H9 (cell line): ENCODE data around the gene KRT5. TPM values are rescaled to one million over a fixed set of nuclear protein-coding genes. Genes with fewer than 3 reads are reported as not detected.

ENCODE experiments used
- DNase-seq: peaks from one replicate; pipeline ENCODE4 v3.0.0-alpha.2; 2017
- H2AFZ ChIP-seq: one replicate; pipeline ENCODE4 v1.6.1; 2013; ENCODE audit warnings: mild to moderate bottlenecking, low read length, control low read depth, moderate library complexity
- H2AK5ac ChIP-seq: 2 replicates; pipeline ENCODE4 v1.6.1; 2013; ENCODE audit warnings: low read length, control low read depth, mixed read lengths; ENCODE audit not compliant: insufficient read length
- H2BK120ac ChIP-seq: one replicate; pipeline ENCODE4 v1.6.1; 2013; ENCODE audit warnings: low read depth, mild to moderate bottlenecking, low read length, control low read depth, inconsistent platforms; ENCODE audit not compliant: poor library complexity, severe bottlenecking
- H2BK12ac ChIP-seq: 2 replicates; pipeline ENCODE4 v1.6.1; 2013; ENCODE audit warnings: low read length, control low read depth, mixed read lengths, low read depth; ENCODE audit not compliant: insufficient read length
- H2BK15ac ChIP-seq: 2 replicates; pipeline ENCODE4 v1.6.1; 2013; ENCODE audit warnings: low read depth, low read length, control low read depth
- H2BK20ac ChIP-seq: one replicate; pipeline ENCODE4 v1.6.1; 2013; ENCODE audit warnings: low read depth, mild to moderate bottlenecking, low read length, control low read depth, inconsistent platforms; ENCODE audit not compliant: poor library complexity, severe bottlenecking
- H2BK5ac ChIP-seq: 2 replicates; pipeline ENCODE4 v1.6.1; 2013; ENCODE audit warnings: low read length, control low read depth, mixed read lengths; ENCODE audit not compliant: insufficient read length
- H3K14ac ChIP-seq: 2 replicates; pipeline ENCODE4 v1.6.1; 2013; ENCODE audit warnings: low read length, control low read depth; ENCODE audit not compliant: insufficient read depth
- H3K18ac ChIP-seq: 2 replicates; pipeline ENCODE4 v1.6.1; 2013; ENCODE audit warnings: low read depth, mild to moderate bottlenecking, mixed read lengths, low read length, control low read depth; ENCODE audit not compliant: insufficient read length
- H3K23ac ChIP-seq: 2 replicates; pipeline ENCODE4 v1.6.1; 2013; ENCODE audit warnings: low read length, control low read depth, mixed read lengths, low read depth; ENCODE audit not compliant: insufficient read length
- H3K23me2 ChIP-seq: 2 replicates; pipeline ENCODE4 v1.6.1; 2013; ENCODE audit warnings: low read depth, mild to moderate bottlenecking, mixed read lengths, low read length, control low read depth; ENCODE audit not compliant: insufficient read length, poor library complexity, severe bottlenecking
- H3K27ac ChIP-seq: 2 replicates; pipeline ENCODE4 v1.5.1; 2013; ENCODE audit warnings: low read length, control low read depth, mixed read lengths, low read depth; ENCODE audit not compliant: insufficient read length
- H3K27me3 ChIP-seq: 2 replicates; pipeline ENCODE4 v1.6.1; 2013; ENCODE audit warnings: low read length, control low read depth, inconsistent platforms; ENCODE audit not compliant: insufficient read depth
- H3K4ac ChIP-seq: 2 replicates; pipeline ENCODE4 v1.6.1; 2013; ENCODE audit warnings: low read depth, mild to moderate bottlenecking, control low read depth, inconsistent platforms, low read length, moderate library complexity
- H3K4me1 ChIP-seq: 2 replicates; pipeline ENCODE4 v1.6.1; 2013; ENCODE audit warnings: low read length, control low read depth, inconsistent platforms; ENCODE audit not compliant: insufficient read depth
- H3K4me2 ChIP-seq: 2 replicates; pipeline ENCODE4 v1.6.1; 2013; ENCODE audit warnings: low read length, control low read depth, mixed read lengths; ENCODE audit not compliant: insufficient read length, insufficient read depth
- H3K56ac ChIP-seq: 2 replicates; pipeline ENCODE4 v1.6.1; 2013; ENCODE audit warnings: low read depth, mild to moderate bottlenecking, mixed read lengths, low read length, control low read depth; ENCODE audit not compliant: insufficient read length
- H3K79me1 ChIP-seq: 2 replicates; pipeline ENCODE4 v1.6.1; 2013; ENCODE audit warnings: low read depth, mild to moderate bottlenecking, moderate library complexity, low read length, control low read depth, inconsistent platforms; ENCODE audit not compliant: insufficient read depth, poor library complexity, severe bottlenecking
- H3K79me2 ChIP-seq: 2 replicates; pipeline ENCODE4 v1.6.1; 2013; ENCODE audit warnings: low read length, control low read depth, inconsistent platforms; ENCODE audit not compliant: insufficient read depth
- H3K9ac ChIP-seq: 2 replicates; pipeline ENCODE4 v1.6.1; 2013; ENCODE audit warnings: low read length, control low read depth, mixed read lengths; ENCODE audit not compliant: insufficient read length; ENCODE audit errors: extremely low read depth
- H3K9me3 ChIP-seq: one replicate; pipeline ENCODE4 v1.6.1; 2013; ENCODE audit warnings: low read depth, low read length, inconsistent platforms; ENCODE audit not compliant: control insufficient read depth
- H3T11ph ChIP-seq: one replicate; pipeline ENCODE4 v1.6.1; 2013; ENCODE audit warnings: mild to moderate bottlenecking, low read length, control low read depth, inconsistent platforms
- H4K20me1 ChIP-seq: one replicate; pipeline ENCODE4 v1.6.1; 2013; ENCODE audit not compliant: control insufficient read depth, insufficient read length, insufficient read depth
- H4K5ac ChIP-seq: 2 replicates; pipeline ENCODE4 v1.6.1; 2013; ENCODE audit warnings: low read depth, mild to moderate bottlenecking, mixed read lengths, low read length, control low read depth; ENCODE audit not compliant: insufficient read length
- H4K8ac ChIP-seq: replicated peaks from 2 replicates; pipeline ENCODE4 v1.6.1; 2013; ENCODE audit warnings: low read length, control low read depth, mixed read lengths, low read depth; ENCODE audit not compliant: insufficient read length
- H4K91ac ChIP-seq: 2 replicates; pipeline ENCODE4 v1.6.1; 2013; ENCODE audit warnings: low read depth, mild to moderate bottlenecking, moderate library complexity, mixed read lengths, low read length, control low read depth; ENCODE audit not compliant: insufficient read length
- H3K27ac Mint-ChIP-seq, 3 experiments: 2 replicates in 2 of 3; 3 replicates in 1 of 3; pipeline ENCODE4 v1.8.0; 2020 to 2021; ENCODE audit warnings: mixed read lengths in 3 of 3, mild to moderate bottlenecking in 1 of 3, moderate library complexity in 1 of 3
- H3K27me3 Mint-ChIP-seq: 2 replicates; pipeline ENCODE4 v1.8.0; 2021; ENCODE audit warnings: low read depth, mild to moderate bottlenecking, moderate library complexity, mixed read lengths
- H3K36me3 Mint-ChIP-seq, 3 experiments: 2 replicates in 2 of 3; 3 replicates in 1 of 3; pipeline ENCODE4 v1.8.0; 2020 to 2021; ENCODE audit warnings: low read depth in 3 of 3, mixed read lengths in 3 of 3; ENCODE audit not compliant: insufficient read depth in 1 of 3
- H3K4me1 Mint-ChIP-seq, 2 experiments: 2 replicates each; pipeline ENCODE4 v1.8.0; 2020; ENCODE audit warnings: mixed read lengths in 2 of 2
- H3K4me3 Mint-ChIP-seq, 2 experiments: 2 replicates in 1 of 2; 3 replicates in 1 of 2; pipeline ENCODE4 v1.8.0; 2020 to 2021; ENCODE audit warnings: mild to moderate bottlenecking in 2 of 2, mixed read lengths in 2 of 2, moderate library complexity in 1 of 2
- H3K9me3 Mint-ChIP-seq, 2 experiments: 2 replicates in 1 of 2; 3 replicates in 1 of 2; pipeline ENCODE4 v1.8.0; 2020; ENCODE audit warnings: mild to moderate bottlenecking in 2 of 2, mixed read lengths in 2 of 2, moderate library complexity in 1 of 2
- CTCF ChIP-seq: fragments of 200-600 bp; sonication (generic); conservative IDR thresholded peaks from 3 replicates; pipeline ENCODE4 v1.8.0; 2021; ENCODE audit warnings: antibody characterized with exemption, mild to moderate bottlenecking
- whole genome bisulfite sequencing: extraction: QIAGEN DNeasy Blood & Tissue Kit; methylation state at CpG from one replicate; pipeline ENCODE4 v1.1.7; 2013; ENCODE audit warnings: missing lambda C conversion rate, low lambda C conversion rate, mixed read lengths; ENCODE audit not compliant: insufficient read length; ENCODE audit errors: extremely low coverage; 5-methylcytosine and 5-hydroxymethylcytosine counted together
- total RNA-seq: library from RNA; stranded (reverse); gene quantifications from 2 replicates; pipeline ENCODE4 v1.2.1, GENCODE V29; 2021

KRT5 gene
- total RNA-seq, 1 experiment from 2014 or later, result not detected

- H2AFZ ChIP-seq, result no peak within 1 kb of the TSS
- H2AK5ac ChIP-seq, result no peak within 1 kb of the TSS
- H3K14ac ChIP-seq, result no peak within 1 kb of the TSS
- H3K4me1 ChIP-seq, result no peaks in the 10 kb centered on the region
- no peaks in the 10 kb centered on the region for H3K23me2 ChIP-seq
- no peak within 1 kb of the TSS for H3T11ph ChIP-seq
- no peak within 1 kb of the TSS for H3K4me3 Mint-ChIP-seq
- H3K79me1 ChIP-seq, result no peaks in the 10 kb centered on the region
- H3K27me3 Mint-ChIP-seq, result peaks cover 2% of the 10 kb centered on the region
- no CpG with 5 or more reads among the region's 4 CpGs for WGBS
- H3K9me3 Mint-ChIP-seq, result peaks cover 12 to 27% of the 10 kb centered on the region in 2 experiments; a peak in 4 of 5 replicates
- H3K36me3 Mint-ChIP-seq, result peaks cover 0 to 2% (median 0%) of the 10 kb centered on the region in 3 experiments; a peak in 2 of 7 replicates
- H3K23ac ChIP-seq, result no peak within 1 kb of the TSS
- H4K5ac ChIP-seq, result no peak within 1 kb of the TSS
- no peaks in the 10 kb centered on the region for H3K9me3 ChIP-seq
- H2BK5ac ChIP-seq, result no peak within 1 kb of the TSS
- H2BK20ac ChIP-seq, result no peak within 1 kb of the TSS
- H4K8ac ChIP-seq, result no peak within 1 kb of the TSS
- no peak within 1 kb of the TSS for H3K27ac Mint-ChIP-seq
- no peak within 1 kb of the TSS for H3K4me2 ChIP-seq
- no peaks in the 10 kb centered on the region for H3K4me1 Mint-ChIP-seq
- no peaks in the 10 kb centered on the region for H3K27me3 ChIP-seq
- H4K91ac ChIP-seq, result no peak within 1 kb of the TSS
- no peak for DNase-seq
- H3K4ac ChIP-seq, result no peak within 1 kb of the TSS
- H3K56ac ChIP-seq, result no peak within 1 kb of the TSS
- H2BK15ac ChIP-seq, result no peak within 1 kb of the TSS
- no peak within 1 kb of the TSS for H2BK12ac ChIP-seq
- no peak within 1 kb of the TSS for H3K18ac ChIP-seq
- no peaks in the 10 kb centered on the region for H4K20me1 ChIP-seq
- H3K27ac ChIP-seq, result no peak within 1 kb of the TSS
- no peak within 1 kb of the TSS for H3K9ac ChIP-seq
- no peak within 1 kb of the TSS for H2BK120ac ChIP-seq
- H3K79me2 ChIP-seq, result no peaks in the 10 kb centered on the region
- TF ChIP-seq CTCF, result no peak
Observed at GRCh38 chr12:52473768-52474167, 46.4 kb downstream of the KRT5 start, which contains the start of gene KRT6C. Gene KRT6C (minus strand): TSS chr12:52473805. CDS start chr12:52473737, 68 bp downstream.
